Coronary artery (tissue), 2 donors: ENCODE results near the gene ACSL6.

Experiments
- DNase-seq: peaks from one replicate; pipeline ENCODE4 v3.0.0-alpha.2; 2017; ENCODE audit warnings: low spot score
- H3K27ac ChIP-seq, 2 donors: fragments of 200-600 bp; sonication (generic); one replicate each; pipeline ENCODE4 v1.5.1; 2016 to 2019
- H3K4me3 ChIP-seq: fragments of 200-600 bp; sonication (generic); 2 replicates; pipeline ENCODE4 v1.5.1; 2016; ENCODE audit warnings: mild to moderate bottlenecking, moderate library complexity
- CTCF ChIP-seq: fragments of 200-600 bp; sonication (generic); IDR thresholded peaks from one replicate; pipeline ENCODE4 v1.5.1; 2019; ENCODE audit warnings: antibody characterized with exemption

Gene ACSL6

GRCh38 chr5:131994090-131994489 lies 17.4 kb downstream of the ACSL6 start:
- H3K4me3 ChIP-seq: no peak overlapping the region
- DNase-seq: no peak
- no peak overlapping the region for H3K27ac ChIP-seq
- TF ChIP-seq CTCF: no peak

GRCh38 chr5:131993676-131994075 lies 17.8 kb downstream of the ACSL6 start:
- Histone ChIP-seq H3K4me3 (no peak overlapping the region), H3K27ac (no peak overlapping the region)
- TF ChIP-seq CTCF: no peak
- no peak for DNase-seq

- no peak for DNase-seq
- no peak overlapping the region for H3K27ac ChIP-seq
Observed at GRCh38 chr5:131992370-131992769, 19.1 kb downstream of the ACSL6 start.

GRCh38 chr5:131991593-131992324 lies 19.7 kb downstream of the ACSL6 start:
- no peak for DNase-seq
- Histone ChIP-seq H3K27ac (no peak overlapping the region), H3K4me3 (no peak overlapping the region)
- no peak for TF ChIP-seq CTCF

More at GRCh38 chr5:131992370-131992769, 19.1 kb downstream of the ACSL6 start:
- no peak for TF ChIP-seq CTCF
- H3K4me3 ChIP-seq: no peak overlapping the region

GRCh38 chr5:131990716-131991115 lies 20.7 kb downstream of the ACSL6 start:
- Histone ChIP-seq H3K27ac (no peak overlapping the region), H3K4me3 (no peak overlapping the region)
- DNase-seq: no peak
- no peak for TF ChIP-seq CTCF

GRCh38 chr5:131988601-131989000 lies 22.9 kb downstream of the ACSL6 start:
- no peak for TF ChIP-seq CTCF
- H3K27ac ChIP-seq: no peak overlapping the region
- H3K4me3 ChIP-seq: no peak overlapping the region
- no peak for DNase-seq

- no peak for TF ChIP-seq CTCF
- no peak overlapping the region for H3K27ac ChIP-seq
- H3K4me3 ChIP-seq: no peak overlapping the region
- DNase-seq: no peak
Observed at GRCh38 chr5:131987251-131987650, 24.2 kb downstream of the ACSL6 start.
